GM18909 (cell line): ENCODE measurements around the gene GCDH.
"Not testable (repeated sequence)": the region's sequence is repeated elsewhere in the genome, so short reads cannot be mapped to it uniquely, and the experiment has no call there.

Experiments used
- ATAC-seq: cut with Tn5 transposase; IDR thresholded peaks from one replicate; pipeline ENCODE4 v1.9.1; 2021; ENCODE audit warnings: mild to moderate bottlenecking; ENCODE audit not compliant: unreplicated experiment, poor library complexity

The GCDH gene

DNA sequence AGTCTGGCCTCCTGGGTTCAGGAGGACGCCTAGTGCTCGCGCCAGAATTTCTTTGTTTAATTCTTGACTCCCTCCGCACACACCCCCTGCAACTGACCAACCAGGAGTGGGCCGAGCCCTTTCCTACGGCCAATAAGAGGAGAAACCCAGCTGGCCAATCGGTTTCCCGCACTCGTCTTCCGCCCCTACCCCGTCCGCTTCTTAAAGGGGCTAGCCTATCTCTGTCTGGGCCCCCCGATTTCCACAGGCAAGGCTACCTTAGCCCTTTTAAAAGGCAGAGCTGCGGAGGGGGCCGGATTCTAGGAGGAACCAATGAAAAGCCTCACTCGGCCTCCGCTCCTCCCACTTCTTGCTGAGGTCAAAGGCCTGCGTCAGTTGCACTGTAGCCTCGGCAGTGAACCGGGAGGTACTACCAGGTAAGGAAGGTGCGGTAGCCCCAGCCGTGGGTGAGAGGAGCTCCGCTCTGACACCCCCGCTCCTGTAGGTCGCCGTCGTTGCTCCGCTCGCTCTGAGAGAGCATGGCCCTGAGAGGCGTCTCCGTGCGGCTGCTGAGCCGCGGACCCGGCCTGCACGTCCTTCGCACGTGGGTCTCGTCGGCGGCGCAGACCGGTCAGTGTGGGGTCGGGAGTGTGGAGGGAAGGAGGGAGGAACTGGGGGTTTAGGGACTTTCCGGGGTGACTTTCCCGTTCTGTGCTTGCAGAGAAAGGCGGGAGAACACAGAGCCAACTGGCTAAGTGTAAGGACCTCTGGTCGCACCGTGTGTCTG lies at the start of gene GCDH:
Gene GCDH (plus strand): TSS at position 374 of the 766 bp plus-strand sequence. CDS start 145 bp downstream, at position 519.
- ATAC-seq, result peak; percentile 91

DNA sequence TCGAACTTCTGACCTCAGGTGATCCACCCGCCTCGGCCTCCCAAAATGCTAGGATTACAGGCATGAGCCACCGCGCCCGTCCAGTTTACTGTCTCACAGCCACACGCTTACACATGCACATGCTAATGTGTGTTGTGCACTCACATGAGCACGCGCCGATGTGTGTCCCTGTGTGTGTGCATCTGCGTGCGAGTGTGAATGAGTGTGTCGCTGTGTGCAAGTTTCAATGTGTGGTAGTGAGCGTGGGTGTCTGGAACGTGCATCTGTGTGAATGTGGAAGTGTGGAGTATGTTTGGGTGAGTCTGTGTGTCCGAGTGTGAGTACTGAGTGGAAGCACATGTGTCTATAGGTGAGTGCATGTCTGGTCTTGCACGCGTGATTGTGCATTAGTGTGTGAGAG lies 48.4 kb upstream of the GCDH start:
- ATAC-seq, result no peak

DNA sequence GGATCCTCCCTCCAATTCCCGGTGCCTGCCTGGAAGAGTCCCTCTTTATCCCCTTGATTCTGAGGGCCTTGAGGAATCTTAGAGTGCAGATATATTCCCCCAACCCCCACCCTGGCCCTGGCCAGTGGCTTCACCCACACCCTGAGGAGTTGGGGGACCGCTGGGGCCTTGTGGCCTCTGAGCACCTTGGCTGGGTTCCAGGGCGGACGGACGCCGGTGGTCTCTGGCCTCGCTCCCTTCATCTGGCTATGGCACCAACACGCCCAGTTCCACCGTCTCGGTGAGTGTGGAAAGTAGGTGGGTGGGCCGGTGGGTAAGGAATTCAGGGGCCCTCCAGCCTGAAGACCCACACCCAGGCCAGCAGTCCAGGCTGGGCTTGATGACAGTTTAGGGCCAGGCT lies 47.6 kb upstream of the GCDH start:
- ATAC-seq, result no peak

DNA sequence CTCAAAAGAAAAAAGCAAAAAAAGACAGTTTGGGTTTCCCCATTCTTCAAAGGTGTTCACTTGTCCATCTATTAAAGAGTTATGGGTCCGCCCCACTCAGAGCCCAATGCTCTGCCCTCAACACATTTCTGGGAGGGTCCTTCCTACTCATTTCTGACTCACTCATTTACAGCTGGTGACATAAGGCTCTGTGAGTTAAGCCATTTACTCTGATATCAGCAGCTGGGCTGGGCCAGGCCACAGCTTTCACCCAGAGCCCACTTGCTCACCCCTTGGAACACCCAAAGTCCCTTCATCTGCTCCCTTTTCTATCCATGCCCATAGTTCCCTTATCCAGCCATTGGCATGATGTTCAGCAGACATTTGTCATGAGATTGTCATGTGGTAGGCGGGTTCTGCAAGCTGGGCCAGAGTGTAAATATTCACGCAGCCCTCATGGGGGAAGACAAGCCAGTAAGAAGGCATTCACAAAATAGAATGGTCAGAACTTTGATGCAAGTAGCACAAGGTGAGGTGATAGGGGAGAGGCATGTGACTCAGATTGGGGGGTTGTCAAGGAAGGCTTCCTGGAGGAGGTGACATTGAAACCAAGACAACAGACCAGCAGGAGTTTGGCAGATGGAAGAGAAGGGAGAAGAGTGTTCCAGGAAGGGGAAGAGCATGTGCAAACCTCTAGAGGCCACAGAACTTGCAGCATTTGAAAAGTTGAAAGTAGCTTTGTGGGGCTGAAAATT lies 46.8 kb upstream of the GCDH start:
- ATAC-seq, result no peak

DNA sequence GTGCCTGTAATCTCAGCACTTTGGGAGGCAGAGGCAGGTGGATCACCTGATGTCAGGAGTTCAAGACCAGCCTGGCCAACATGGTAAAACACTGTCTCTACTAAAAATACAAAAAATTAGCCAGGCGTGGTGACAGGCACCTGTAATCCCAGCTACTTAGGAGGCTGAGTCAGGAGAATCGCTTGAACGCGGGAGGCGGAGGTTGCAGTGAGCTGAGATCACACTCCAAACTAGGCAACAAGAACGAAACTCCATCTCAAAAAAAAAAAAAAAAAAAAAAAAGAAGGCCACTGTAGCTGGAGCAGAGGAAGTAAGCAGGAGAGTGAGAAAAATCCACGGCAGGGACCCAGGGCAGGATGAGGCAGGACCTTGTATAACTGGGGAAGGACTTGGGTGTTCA lies 44.3 kb upstream of the GCDH start:
- not testable (repeated sequence) for ATAC-seq

DNA sequence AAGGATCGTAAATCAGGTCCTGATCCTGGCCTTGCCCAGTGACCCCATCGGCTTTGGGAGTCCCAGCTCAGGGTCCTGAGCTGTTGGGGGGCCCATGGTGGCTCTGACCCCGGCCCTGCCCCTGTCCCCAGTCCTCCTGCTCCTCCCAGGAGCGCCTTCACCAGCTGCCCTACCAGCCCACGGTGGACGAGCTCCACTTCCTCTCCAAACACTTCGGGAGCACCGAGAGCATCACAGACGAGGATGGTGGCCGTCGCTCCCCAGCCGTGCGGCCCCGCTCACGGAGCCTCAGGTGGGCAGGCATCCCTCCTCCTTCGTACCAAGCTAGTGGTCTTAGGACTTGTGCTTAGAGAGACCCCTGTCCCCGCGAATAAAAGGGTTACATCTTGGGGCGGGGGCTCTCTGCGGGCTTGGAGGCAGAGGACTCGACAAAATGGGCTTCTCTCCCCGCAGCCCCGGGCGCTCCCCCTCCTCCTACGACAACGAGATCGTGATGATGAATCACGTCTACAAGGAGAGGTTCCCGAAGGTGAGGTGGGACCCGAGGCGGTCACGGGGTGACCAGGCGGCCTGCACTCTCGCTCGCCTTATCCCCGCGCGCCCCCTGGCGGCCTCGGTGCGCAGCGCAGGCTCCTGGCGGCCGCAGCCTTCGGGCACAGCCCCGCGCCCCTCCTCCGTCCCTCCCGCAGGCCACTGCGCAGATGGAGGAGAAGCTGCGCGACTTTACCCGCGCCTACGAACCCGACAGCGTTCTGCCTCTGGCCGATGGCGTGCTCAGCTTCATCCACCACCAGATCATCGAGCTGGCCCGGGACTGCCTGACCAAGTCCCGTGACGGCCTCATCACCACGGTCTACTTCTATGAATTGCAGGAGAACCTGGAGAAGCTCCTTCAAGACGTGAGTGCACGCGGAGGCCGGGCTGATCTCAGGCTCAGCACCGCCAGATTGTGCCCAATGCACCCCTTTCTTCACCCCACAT lies 43.5 kb upstream of the GCDH start:
- ATAC-seq, result peak; percentile 65

DNA sequence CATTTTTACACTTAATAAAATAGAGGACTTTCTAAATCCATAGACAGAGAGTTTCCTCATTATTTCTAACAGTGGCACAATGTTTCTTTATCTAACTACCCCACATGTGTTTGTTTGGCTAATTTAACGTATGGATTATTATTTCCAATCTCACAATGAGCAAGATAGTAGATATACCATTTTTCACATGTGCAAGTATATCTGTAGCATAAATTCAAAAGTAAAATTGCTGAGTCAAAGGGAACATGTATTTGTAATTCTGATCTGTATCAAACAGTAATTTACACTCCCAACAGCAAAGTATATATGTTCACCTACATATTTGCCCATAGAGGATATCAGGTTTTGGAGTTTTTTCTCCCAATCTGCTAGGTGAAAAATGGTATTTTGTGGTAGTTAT lies 34.3 kb upstream of the GCDH start:
- ATAC-seq, result no peak

DNA sequence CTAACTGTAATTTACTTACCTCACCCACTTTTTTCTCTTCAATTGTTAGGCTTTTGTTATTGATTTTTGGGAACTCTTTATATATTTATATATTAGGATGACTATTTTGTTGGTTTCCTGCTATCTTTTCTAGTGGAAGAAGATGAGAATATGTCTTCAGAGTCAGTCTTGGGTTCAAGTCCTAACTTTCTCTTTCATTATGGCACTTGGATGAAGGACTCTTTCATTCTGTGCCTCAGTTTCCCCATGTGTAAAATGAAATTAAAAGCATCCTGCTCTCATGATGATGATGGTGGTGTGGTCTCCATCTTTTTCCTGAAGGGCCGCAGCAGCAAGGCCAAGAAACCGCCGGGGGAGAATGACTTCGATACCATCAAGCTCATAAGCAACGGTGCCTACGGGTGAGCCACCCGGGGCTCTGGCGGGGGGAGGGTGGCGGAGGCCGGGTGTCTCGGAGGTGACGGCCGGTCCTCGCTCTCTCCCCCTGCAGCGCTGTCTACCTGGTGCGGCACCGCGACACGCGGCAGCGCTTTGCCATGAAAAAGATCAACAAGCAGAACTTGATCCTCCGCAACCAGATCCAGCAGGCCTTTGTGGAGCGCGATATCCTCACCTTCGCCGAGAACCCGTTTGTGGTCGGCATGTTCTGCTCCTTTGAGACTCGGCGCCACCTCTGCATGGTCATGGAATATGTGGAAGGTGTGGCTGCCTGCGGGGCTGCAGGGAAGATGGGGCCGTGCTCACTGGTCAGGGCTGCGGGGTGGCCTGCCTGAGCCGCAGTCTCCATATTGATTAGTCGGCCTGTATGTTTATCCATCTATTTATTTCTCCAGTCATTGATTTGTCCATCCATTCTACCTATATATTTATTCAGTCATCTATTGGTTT lies 32.7 kb upstream of the GCDH start:
- ATAC-seq, result no peak

DNA sequence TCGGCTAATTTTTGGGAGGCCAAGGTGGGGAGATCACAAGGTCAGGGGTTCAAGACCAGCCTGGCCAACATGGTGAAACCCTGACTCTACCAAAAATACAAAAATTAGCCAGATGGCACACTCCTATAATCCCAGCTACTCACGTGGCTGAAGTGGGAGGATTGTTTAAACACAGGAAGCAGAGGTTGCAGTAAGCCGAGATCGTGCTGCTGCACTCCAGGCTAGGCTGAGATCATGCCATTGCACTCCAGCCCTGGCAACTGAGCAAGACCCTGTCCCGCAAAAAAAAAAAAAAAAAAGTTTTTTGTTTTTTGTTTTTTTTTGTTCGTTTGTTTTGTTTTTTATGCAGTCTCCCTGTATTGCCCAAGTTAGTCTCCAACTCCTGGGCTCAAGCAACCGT lies 31.4 kb upstream of the GCDH start:
- ATAC-seq, result no peak

DNA sequence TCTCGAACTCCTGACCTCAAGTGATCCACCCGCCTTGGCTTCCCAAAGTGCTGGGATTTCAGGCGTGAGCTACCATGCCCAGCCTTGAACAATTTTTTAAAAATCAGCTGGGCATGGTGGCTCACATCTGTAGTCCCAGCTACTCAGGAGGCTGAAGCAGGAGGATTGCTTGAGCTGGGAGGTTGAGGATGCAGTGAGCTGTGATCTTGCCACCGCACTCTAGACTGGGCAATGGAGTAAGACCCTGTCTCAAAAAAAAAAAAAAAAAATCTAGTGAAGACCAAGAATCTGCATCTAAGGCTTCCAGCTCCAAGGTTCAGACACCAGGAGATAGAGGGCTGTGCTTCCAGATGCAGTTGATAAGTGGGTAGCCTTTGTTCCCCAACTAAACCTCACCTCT lies 26.8 kb upstream of the GCDH start:
- ATAC-seq, result no peak

DNA sequence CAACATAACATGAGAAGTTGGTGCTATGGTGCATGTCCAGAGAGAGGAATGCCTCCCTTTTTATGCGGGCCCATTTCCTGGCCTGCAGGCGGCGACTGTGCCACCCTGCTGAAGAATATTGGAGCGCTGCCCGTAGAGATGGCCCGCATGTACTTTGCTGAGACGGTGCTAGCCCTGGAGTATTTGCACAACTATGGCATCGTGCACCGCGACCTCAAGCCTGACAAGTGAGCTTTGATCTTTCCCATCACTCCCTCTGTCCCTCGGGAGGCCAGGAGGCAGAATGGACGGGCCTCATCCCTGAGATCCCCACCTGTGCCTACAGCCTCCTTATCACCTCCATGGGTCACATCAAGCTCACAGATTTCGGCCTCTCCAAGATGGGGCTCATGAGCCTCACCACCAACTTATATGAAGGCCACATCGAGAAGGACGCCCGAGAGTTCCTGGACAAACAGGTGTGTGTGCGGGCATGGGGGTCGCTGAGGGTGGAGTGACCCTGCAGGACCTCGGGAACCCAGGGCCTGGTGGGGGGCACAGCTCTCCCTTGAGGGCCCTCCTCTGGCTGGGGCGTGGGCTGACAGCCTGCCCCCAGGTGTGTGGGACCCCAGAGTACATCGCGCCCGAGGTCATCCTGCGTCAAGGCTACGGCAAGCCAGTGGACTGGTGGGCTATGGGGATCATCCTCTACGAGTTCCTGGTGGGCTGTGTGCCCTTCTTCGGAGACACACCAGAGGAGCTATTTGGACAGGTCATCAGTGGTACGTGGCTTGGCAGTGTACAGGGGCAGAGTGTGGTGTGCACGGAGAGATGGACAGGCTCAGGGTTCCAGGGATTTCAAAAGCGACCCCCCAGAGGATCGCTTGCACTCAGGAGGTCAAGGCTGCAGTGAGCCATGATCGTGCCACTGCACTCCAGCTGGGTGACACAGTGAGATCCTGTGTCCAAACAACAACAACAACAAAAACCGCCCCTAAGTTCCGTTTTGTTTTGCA lies 25.9 kb upstream of the GCDH start:
- ATAC-seq, result no peak

DNA sequence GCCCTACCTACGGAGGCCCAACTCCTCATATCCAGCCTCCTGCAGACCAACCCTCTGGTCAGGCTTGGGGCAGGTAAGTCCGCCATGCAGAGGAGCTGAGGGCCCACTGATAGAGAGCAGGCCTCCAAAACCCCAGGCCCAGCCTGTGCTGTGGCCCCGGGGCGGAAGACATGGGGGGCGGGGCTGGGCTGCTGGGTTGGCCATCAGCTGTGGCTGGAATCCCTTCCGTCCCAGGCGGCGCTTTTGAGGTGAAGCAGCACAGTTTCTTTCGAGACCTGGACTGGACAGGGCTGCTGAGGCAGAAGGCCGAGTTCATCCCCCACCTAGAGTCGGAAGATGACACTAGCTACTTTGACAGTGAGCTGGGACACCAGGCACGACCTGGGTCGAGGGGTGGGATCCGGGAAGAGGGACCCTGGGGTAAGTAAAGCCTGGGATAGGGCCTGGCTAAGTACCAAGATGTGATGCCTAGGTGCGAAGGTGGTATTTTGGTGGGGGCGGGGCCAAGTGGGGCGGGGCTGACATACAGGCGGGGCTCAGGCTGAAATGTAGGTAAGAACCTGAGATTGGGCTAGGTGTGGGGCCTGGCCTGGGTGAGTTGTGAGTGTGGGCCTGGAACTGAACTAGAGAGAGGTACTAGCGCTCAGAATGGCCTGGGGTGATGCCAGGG lies 25.1 kb upstream of the GCDH start:
- no peak for ATAC-seq

DNA sequence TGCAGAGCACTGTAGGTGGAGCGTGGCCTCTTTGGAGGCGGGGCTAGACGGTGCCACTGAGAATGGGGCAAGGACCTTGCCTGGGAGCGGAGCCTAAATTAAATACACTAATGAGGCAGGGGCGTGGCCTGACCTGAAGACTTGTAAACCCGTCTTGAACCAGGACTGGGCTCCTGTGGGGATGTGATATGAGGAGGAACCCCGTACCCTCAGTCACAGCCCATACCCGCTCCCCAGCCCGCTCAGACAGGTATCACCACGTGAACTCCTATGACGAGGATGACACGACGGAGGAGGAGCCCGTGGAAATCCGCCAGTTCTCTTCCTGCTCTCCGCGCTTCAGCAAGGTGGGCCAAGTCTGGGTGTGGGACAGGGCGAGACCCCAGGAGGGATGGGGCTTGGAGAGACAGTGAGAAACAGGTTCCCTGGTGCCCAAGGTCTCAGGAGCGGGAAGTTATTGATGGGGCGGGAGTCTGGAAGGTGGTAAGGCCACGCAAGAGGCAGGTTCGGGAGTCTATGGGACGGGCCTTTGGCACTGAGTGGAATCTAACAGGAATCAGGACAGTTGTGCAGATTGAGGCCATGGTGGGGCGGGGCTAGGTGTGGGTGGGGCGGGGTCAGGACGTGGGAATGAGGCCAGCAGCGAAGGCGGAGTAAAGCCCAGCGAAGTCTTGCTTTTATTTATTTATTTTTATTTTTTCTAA lies 24.4 kb upstream of the GCDH start:
- no peak for ATAC-seq

DNA sequence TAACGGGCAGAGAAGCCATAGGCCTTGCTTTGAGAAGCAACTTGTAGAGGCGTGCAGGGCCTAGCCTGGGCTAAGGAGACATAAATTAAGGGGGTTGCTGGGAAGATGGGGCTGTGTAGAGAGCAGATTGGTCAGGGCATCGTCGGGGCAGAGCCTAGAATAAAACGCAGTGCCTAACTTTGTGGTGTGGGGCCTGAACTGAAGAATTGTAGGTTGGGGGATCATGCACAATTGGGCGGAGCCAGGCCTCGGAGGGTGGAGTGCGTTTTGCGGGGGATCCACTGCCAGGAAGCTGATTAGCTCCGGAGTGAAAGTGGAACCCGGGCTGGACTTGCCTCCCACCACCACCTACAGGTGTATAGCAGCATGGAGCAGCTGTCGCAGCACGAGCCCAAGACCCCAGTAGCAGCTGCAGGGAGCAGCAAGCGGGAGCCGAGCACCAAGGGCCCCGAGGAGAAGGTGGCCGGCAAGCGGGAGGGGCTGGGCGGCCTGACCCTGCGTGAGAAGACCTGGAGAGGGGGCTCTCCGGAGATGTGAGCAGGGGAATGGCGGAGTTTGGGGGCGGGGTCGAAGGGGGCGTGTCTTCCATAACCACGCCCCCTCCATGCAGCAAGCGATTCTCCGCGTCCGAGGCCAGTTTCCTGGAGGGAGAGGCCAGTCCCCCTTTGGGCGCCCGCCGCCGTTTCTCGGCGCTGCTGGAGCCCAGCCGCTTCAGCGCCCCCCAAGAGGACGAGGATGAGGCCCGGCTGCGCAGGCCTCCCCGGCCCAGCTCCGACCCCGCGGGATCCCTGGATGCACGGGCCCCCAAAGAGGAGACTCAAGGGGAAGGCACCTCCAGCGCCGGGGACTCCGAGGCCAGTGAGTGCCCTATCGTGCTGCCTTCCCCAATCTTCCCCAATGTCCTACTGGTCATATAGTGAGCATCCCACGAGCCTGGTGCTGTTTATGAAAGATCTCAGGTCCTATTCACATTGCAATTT lies 23.6 kb upstream of the GCDH start:
- no peak for ATAC-seq

DNA sequence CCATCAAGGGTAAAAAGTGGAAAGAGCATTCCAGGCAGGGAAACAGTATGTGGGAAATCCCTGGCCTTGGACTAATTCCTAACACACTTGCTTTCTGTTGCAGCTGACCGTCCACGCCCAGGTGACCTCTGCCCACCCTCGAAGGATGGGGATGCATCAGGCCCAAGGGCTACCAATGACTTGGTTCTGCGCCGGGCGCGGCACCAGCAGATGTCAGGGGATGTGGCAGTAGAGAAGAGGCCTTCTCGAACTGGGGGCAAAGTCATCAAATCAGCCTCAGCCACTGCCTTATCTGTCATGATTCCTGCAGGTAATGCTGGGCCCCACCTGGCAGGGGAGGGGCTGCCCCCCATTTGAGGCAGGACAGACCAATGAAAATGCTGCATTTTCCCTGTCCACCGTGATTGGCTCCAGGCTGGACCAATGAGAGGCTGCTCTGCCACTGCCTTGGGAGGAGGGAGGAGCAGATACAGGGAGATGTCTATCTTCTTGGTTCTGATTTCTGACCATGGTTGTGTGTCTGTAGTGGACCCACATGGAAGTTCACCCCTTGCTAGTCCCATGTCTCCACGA lies 22.3 kb upstream of the GCDH start:
- no peak for ATAC-seq

DNA sequence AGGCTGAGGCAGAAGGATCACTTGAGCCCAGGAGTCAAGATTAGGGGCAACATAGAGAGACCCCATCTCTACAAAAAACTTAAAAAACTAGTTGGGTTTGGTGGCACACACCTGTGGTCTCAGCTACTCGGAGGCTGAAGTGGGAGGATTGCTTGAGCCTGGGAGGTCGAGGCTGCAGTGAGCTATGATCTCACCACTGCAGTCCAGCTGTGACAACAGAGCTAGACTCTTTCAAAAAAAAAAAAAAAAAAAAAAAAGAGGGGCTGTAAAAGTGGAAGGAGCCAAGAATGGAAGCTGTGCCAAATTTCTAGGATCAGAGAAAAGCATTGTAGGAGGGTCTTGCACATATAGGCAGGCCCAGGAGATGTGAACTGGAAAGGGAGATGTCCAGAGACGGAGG lies 19.3 kb upstream of the GCDH start:
- ATAC-seq, result no peak
